HG03095 (cell line): ENCODE data around the gene USP12.
"Not testable (repeated sequence)": the region's sequence is repeated elsewhere in the genome, so short reads cannot be mapped to it uniquely, and the experiment has no call there.

Experiments
- ATAC-seq: cut with Tn5 transposase; IDR thresholded peaks from one replicate; pipeline ENCODE4 v1.9.1; 2021; ENCODE audit warnings: moderate library complexity; ENCODE audit not compliant: unreplicated experiment

USP12 gene

GRCh38 chr13:27125357-27126282, 46.0 kb downstream of the USP12 start:
- no peak for ATAC-seq

GRCh38 chr13:27124571-27124970, 47.0 kb downstream of the USP12 start:
- ATAC-seq = no peak

- not testable (repeated sequence) for ATAC-seq
Observed at GRCh38 chr13:27123445-27123844, 48.2 kb downstream of the USP12 start.

GRCh38 chr13:27122036-27122435, 49.6 kb downstream of the USP12 start:
- no peak for ATAC-seq

GRCh38 chr13:27120811-27121210, 50.8 kb downstream of the USP12 start:
- no peak for ATAC-seq

- no peak for ATAC-seq
Observed at GRCh38 chr13:27120011-27120410, 51.6 kb downstream of the USP12 start.

- ATAC-seq = no peak
Observed at GRCh38 chr13:27118428-27119054, 53.1 kb downstream of the USP12 start.

GRCh38 chr13:27117952-27118351, 53.7 kb downstream of the USP12 start:
- no peak for ATAC-seq

GRCh38 chr13:27117158-27117557, 54.5 kb downstream of the USP12 start:
- ATAC-seq = no peak

GRCh38 chr13:27113436-27113835, 58.2 kb downstream of the USP12 start:
- no peak for ATAC-seq

GRCh38 chr13:27112006-27112405, 59.6 kb downstream of the USP12 start:
- no peak for ATAC-seq

- ATAC-seq = no peak
Observed at GRCh38 chr13:27110056-27110746, 61.4 kb downstream of the USP12 start.

GRCh38 chr13:27106144-27106543, 65.5 kb downstream of the USP12 start:
- ATAC-seq = no peak

GRCh38 chr13:27104606-27105005, 67.0 kb downstream of the USP12 start:
- no peak for ATAC-seq

- ATAC-seq = no peak
Observed at GRCh38 chr13:27101847-27102246, 69.8 kb downstream of the USP12 start.

GRCh38 chr13:27101289-27101688, 70.3 kb downstream of the USP12 start:
- no peak for ATAC-seq

GRCh38 chr13:27097691-27098090, 73.9 kb downstream of the USP12 start:
- ATAC-seq = no peak

- no peak for ATAC-seq
Observed at GRCh38 chr13:27091451-27091850, 80.2 kb downstream of the USP12 start.

GRCh38 chr13:27088619-27089018, 83.0 kb downstream of the USP12 start:
- no peak for ATAC-seq

- ATAC-seq = no peak
Observed at GRCh38 chr13:27086599-27087265, 84.9 kb downstream of the USP12 start.

- no peak for ATAC-seq
Observed at GRCh38 chr13:27083183-27083582, 88.4 kb downstream of the USP12 start.
